H9 (cell line): ENCODE results near the gene TMEM273. TPM values are rescaled to one million over a fixed set of nuclear protein-coding genes. Genes with fewer than 3 reads are reported as not detected.

Experiments
- DNase-seq: peaks from one replicate; pipeline ENCODE4 v3.0.0-alpha.2; 2017
- H2AFZ ChIP-seq: one replicate; pipeline ENCODE4 v1.6.1; 2013; ENCODE audit warnings: mild to moderate bottlenecking, low read length, control low read depth, moderate library complexity
- H2AK5ac ChIP-seq: 2 replicates; pipeline ENCODE4 v1.6.1; 2013; ENCODE audit warnings: low read length, control low read depth, mixed read lengths; ENCODE audit not compliant: insufficient read length
- H2BK120ac ChIP-seq: one replicate; pipeline ENCODE4 v1.6.1; 2013; ENCODE audit warnings: low read depth, mild to moderate bottlenecking, low read length, control low read depth, inconsistent platforms; ENCODE audit not compliant: poor library complexity, severe bottlenecking
- H2BK12ac ChIP-seq: 2 replicates; pipeline ENCODE4 v1.6.1; 2013; ENCODE audit warnings: low read length, control low read depth, mixed read lengths, low read depth; ENCODE audit not compliant: insufficient read length
- H2BK15ac ChIP-seq: 2 replicates; pipeline ENCODE4 v1.6.1; 2013; ENCODE audit warnings: low read depth, low read length, control low read depth
- H2BK20ac ChIP-seq: one replicate; pipeline ENCODE4 v1.6.1; 2013; ENCODE audit warnings: low read depth, mild to moderate bottlenecking, low read length, control low read depth, inconsistent platforms; ENCODE audit not compliant: poor library complexity, severe bottlenecking
- H2BK5ac ChIP-seq: 2 replicates; pipeline ENCODE4 v1.6.1; 2013; ENCODE audit warnings: low read length, control low read depth, mixed read lengths; ENCODE audit not compliant: insufficient read length
- H3K14ac ChIP-seq: 2 replicates; pipeline ENCODE4 v1.6.1; 2013; ENCODE audit warnings: low read length, control low read depth; ENCODE audit not compliant: insufficient read depth
- H3K18ac ChIP-seq: 2 replicates; pipeline ENCODE4 v1.6.1; 2013; ENCODE audit warnings: low read depth, mild to moderate bottlenecking, mixed read lengths, low read length, control low read depth; ENCODE audit not compliant: insufficient read length
- H3K23ac ChIP-seq: 2 replicates; pipeline ENCODE4 v1.6.1; 2013; ENCODE audit warnings: low read length, control low read depth, mixed read lengths, low read depth; ENCODE audit not compliant: insufficient read length
- H3K23me2 ChIP-seq: 2 replicates; pipeline ENCODE4 v1.6.1; 2013; ENCODE audit warnings: low read depth, mild to moderate bottlenecking, mixed read lengths, low read length, control low read depth; ENCODE audit not compliant: insufficient read length, poor library complexity, severe bottlenecking
- H3K27ac ChIP-seq: 2 replicates; pipeline ENCODE4 v1.5.1; 2013; ENCODE audit warnings: low read length, control low read depth, mixed read lengths, low read depth; ENCODE audit not compliant: insufficient read length
- H3K27me3 ChIP-seq: 2 replicates; pipeline ENCODE4 v1.6.1; 2013; ENCODE audit warnings: low read length, control low read depth, inconsistent platforms; ENCODE audit not compliant: insufficient read depth
- H3K4ac ChIP-seq: 2 replicates; pipeline ENCODE4 v1.6.1; 2013; ENCODE audit warnings: low read depth, mild to moderate bottlenecking, control low read depth, inconsistent platforms, low read length, moderate library complexity
- H3K4me1 ChIP-seq: 2 replicates; pipeline ENCODE4 v1.6.1; 2013; ENCODE audit warnings: low read length, control low read depth, inconsistent platforms; ENCODE audit not compliant: insufficient read depth
- H3K4me2 ChIP-seq: 2 replicates; pipeline ENCODE4 v1.6.1; 2013; ENCODE audit warnings: low read length, control low read depth, mixed read lengths; ENCODE audit not compliant: insufficient read length, insufficient read depth
- H3K56ac ChIP-seq: 2 replicates; pipeline ENCODE4 v1.6.1; 2013; ENCODE audit warnings: low read depth, mild to moderate bottlenecking, mixed read lengths, low read length, control low read depth; ENCODE audit not compliant: insufficient read length
- H3K79me1 ChIP-seq: 2 replicates; pipeline ENCODE4 v1.6.1; 2013; ENCODE audit warnings: low read depth, mild to moderate bottlenecking, moderate library complexity, low read length, control low read depth, inconsistent platforms; ENCODE audit not compliant: insufficient read depth, poor library complexity, severe bottlenecking
- H3K79me2 ChIP-seq: 2 replicates; pipeline ENCODE4 v1.6.1; 2013; ENCODE audit warnings: low read length, control low read depth, inconsistent platforms; ENCODE audit not compliant: insufficient read depth
- H3K9ac ChIP-seq: 2 replicates; pipeline ENCODE4 v1.6.1; 2013; ENCODE audit warnings: low read length, control low read depth, mixed read lengths; ENCODE audit not compliant: insufficient read length; ENCODE audit errors: extremely low read depth
- H3K9me3 ChIP-seq: one replicate; pipeline ENCODE4 v1.6.1; 2013; ENCODE audit warnings: low read depth, low read length, inconsistent platforms; ENCODE audit not compliant: control insufficient read depth
- H3T11ph ChIP-seq: one replicate; pipeline ENCODE4 v1.6.1; 2013; ENCODE audit warnings: mild to moderate bottlenecking, low read length, control low read depth, inconsistent platforms
- H4K20me1 ChIP-seq: one replicate; pipeline ENCODE4 v1.6.1; 2013; ENCODE audit not compliant: control insufficient read depth, insufficient read length, insufficient read depth
- H4K5ac ChIP-seq: 2 replicates; pipeline ENCODE4 v1.6.1; 2013; ENCODE audit warnings: low read depth, mild to moderate bottlenecking, mixed read lengths, low read length, control low read depth; ENCODE audit not compliant: insufficient read length
- H4K8ac ChIP-seq: replicated peaks from 2 replicates; pipeline ENCODE4 v1.6.1; 2013; ENCODE audit warnings: low read length, control low read depth, mixed read lengths, low read depth; ENCODE audit not compliant: insufficient read length
- H4K91ac ChIP-seq: 2 replicates; pipeline ENCODE4 v1.6.1; 2013; ENCODE audit warnings: low read depth, mild to moderate bottlenecking, moderate library complexity, mixed read lengths, low read length, control low read depth; ENCODE audit not compliant: insufficient read length
- H3K27ac Mint-ChIP-seq, 3 experiments: 2 replicates in 2 of 3; 3 replicates in 1 of 3; pipeline ENCODE4 v1.8.0; 2020 to 2021; ENCODE audit warnings: mixed read lengths in 3 of 3, mild to moderate bottlenecking in 1 of 3, moderate library complexity in 1 of 3
- H3K27me3 Mint-ChIP-seq: 2 replicates; pipeline ENCODE4 v1.8.0; 2021; ENCODE audit warnings: low read depth, mild to moderate bottlenecking, moderate library complexity, mixed read lengths
- H3K36me3 Mint-ChIP-seq, 3 experiments: 2 replicates in 2 of 3; 3 replicates in 1 of 3; pipeline ENCODE4 v1.8.0; 2020 to 2021; ENCODE audit warnings: low read depth in 3 of 3, mixed read lengths in 3 of 3; ENCODE audit not compliant: insufficient read depth in 1 of 3
- H3K4me1 Mint-ChIP-seq, 2 experiments: 2 replicates each; pipeline ENCODE4 v1.8.0; 2020; ENCODE audit warnings: mixed read lengths in 2 of 2
- H3K4me3 Mint-ChIP-seq, 2 experiments: 2 replicates in 1 of 2; 3 replicates in 1 of 2; pipeline ENCODE4 v1.8.0; 2020 to 2021; ENCODE audit warnings: mild to moderate bottlenecking in 2 of 2, mixed read lengths in 2 of 2, moderate library complexity in 1 of 2
- H3K9me3 Mint-ChIP-seq, 2 experiments: 2 replicates in 1 of 2; 3 replicates in 1 of 2; pipeline ENCODE4 v1.8.0; 2020; ENCODE audit warnings: mild to moderate bottlenecking in 2 of 2, mixed read lengths in 2 of 2, moderate library complexity in 1 of 2
- WGBS: extraction: QIAGEN DNeasy Blood & Tissue Kit; methylation state at CpG from one replicate; pipeline ENCODE4 v1.1.7; 2013; ENCODE audit warnings: missing lambda C conversion rate, low lambda C conversion rate, mixed read lengths; ENCODE audit not compliant: insufficient read length; ENCODE audit errors: extremely low coverage; 5-methylcytosine and 5-hydroxymethylcytosine counted together
- total RNA-seq: library from RNA; stranded (reverse); gene quantifications from 2 replicates; pipeline ENCODE4 v1.2.1, GENCODE V29; 2021
- TF ChIP-seq, protein P1 (sequence below): fragments of 200-600 bp; sonication (generic); conservative IDR thresholded peaks from 3 replicates; pipeline ENCODE4 v1.8.0; 2021; ENCODE audit warnings: antibody characterized with exemption, mild to moderate bottlenecking

TMEM273 gene
- total RNA-seq, 1 experiment from 2014 or later = not detected

DNA sequence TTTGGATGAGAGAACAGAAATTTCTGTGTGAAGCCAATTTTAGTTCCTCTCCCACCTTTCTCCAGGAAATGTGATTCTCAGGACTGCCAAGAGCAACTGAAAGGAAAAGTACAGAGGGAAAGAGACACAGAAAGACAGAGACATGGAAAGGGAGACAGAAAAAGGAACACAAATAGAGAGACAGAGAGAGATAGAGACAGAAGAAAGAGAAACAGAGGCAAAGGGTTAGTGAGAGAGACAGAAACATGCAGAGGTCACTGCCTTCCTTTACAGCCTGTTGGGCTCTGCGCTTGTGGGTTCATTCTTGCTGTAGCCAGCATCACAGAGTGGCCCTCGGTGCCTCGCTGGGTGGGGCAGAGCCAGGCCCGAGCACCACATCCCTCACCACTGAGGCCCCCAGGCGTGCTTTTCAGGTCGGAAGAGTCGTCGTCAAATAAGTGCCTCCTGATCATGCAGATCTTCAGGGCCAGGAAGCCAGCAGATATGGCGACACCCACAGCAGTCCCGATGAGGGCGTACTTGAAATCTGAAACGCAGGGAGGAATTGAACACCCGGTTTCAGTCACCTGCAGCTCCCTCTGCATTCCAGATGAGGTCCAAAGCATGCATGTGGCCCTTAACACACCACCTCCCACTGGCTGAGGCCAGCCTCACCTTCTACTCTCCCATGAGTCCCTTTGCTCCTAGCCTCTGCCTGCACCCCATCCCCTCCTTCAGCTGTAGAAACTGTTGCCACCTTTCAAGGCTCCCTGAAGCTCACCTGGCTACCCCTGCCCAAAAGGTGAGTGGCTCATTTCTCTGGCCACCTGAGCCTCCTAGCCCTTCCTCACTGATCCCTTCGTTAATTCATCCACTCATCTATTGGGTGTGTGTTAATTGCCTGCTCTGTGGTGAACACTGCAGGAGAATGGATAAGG is 21.4 kb downstream of the TMEM273 start:
- TF ChIP-seq, protein P1, sequence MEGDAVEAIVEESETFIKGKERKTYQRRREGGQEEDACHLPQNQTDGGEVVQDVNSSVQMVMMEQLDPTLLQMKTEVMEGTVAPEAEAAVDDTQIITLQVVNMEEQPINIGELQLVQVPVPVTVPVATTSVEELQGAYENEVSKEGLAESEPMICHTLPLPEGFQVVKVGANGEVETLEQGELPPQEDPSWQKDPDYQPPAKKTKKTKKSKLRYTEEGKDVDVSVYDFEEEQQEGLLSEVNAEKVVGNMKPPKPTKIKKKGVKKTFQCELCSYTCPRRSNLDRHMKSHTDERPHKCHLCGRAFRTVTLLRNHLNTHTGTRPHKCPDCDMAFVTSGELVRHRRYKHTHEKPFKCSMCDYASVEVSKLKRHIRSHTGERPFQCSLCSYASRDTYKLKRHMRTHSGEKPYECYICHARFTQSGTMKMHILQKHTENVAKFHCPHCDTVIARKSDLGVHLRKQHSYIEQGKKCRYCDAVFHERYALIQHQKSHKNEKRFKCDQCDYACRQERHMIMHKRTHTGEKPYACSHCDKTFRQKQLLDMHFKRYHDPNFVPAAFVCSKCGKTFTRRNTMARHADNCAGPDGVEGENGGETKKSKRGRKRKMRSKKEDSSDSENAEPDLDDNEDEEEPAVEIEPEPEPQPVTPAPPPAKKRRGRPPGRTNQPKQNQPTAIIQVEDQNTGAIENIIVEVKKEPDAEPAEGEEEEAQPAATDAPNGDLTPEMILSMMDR = no peak
- H3T11ph ChIP-seq = no peak overlapping the region
- Mint-ChIP-seq H3K9me3 (no peaks in the 10 kb centered on the region), H3K4me1 (peaks cover 10 to 22% of the 10 kb centered on the region in 2 experiments), H3K36me3 (0 out of 7 replicates have a peak, but pooled peaks cover 0 to 1% (median 0%) of the 10 kb centered on the region in 3 experiments), H3K27ac (no peak overlapping the region; a peak in 1 of 7 replicates), H3K27me3 (peaks cover 4% of the 10 kb centered on the region; the same call in 1 of the 2 replicates), H3K4me3 (no peak overlapping the region)
- H3K9ac ChIP-seq = no peak overlapping the region
- H2BK5ac ChIP-seq = no peak overlapping the region
- no peak overlapping the region for H3K14ac ChIP-seq
- no peaks in the 10 kb centered on the region for H3K9me3 ChIP-seq
- H3K4ac ChIP-seq = no peak overlapping the region
- WGBS = no CpG with 5 or more reads among the region's 14 CpGs
- no peak overlapping the region for H4K5ac ChIP-seq
- no peaks in the 10 kb centered on the region for H3K23me2 ChIP-seq
- H3K79me1 ChIP-seq = no peaks in the 10 kb centered on the region
- DNase-seq = no peak
- no peak overlapping the region for H2BK120ac ChIP-seq
- no peak overlapping the region for H3K23ac ChIP-seq
- no peak overlapping the region for H2AK5ac ChIP-seq
- no peak overlapping the region for H3K27ac ChIP-seq
- no peak overlapping the region for H3K18ac ChIP-seq
- H2BK20ac ChIP-seq = no peak overlapping the region
- H3K4me2 ChIP-seq = no peak overlapping the region
- no peak overlapping the region for H4K91ac ChIP-seq
- no peak overlapping the region for H2BK15ac ChIP-seq
- H4K8ac ChIP-seq = no peak overlapping the region
- H3K56ac ChIP-seq = no peak overlapping the region
- H2AFZ ChIP-seq = no peak overlapping the region
- no peaks in the 10 kb centered on the region for H4K20me1 ChIP-seq
- no peak overlapping the region for H2BK12ac ChIP-seq
- no peaks in the 10 kb centered on the region for H3K27me3 ChIP-seq
- no peaks in the 10 kb centered on the region for H3K79me2 ChIP-seq
- H3K4me1 ChIP-seq = no peaks in the 10 kb centered on the region
